Coronary artery (tissue), 2 donors: ENCODE data around the gene COG2.

ENCODE experiments used
- DNase-seq: peaks from one replicate; pipeline ENCODE4 v3.0.0-alpha.2; 2017; ENCODE audit warnings: low spot score
- H3K27ac ChIP-seq, 2 donors: fragments of 200-600 bp; sonication (generic); one replicate each; pipeline ENCODE4 v1.5.1; 2016 to 2019
- H3K4me3 ChIP-seq: fragments of 200-600 bp; sonication (generic); 2 replicates; pipeline ENCODE4 v1.5.1; 2016; ENCODE audit warnings: mild to moderate bottlenecking, moderate library complexity
- CTCF ChIP-seq: fragments of 200-600 bp; sonication (generic); IDR thresholded peaks from one replicate; pipeline ENCODE4 v1.5.1; 2019; ENCODE audit warnings: antibody characterized with exemption

Gene COG2

GRCh38 chr1:230642263-230642959, at the start of gene COG2:
Gene COG2, plus strand, starts transcription at chr1:230642481. Its CDS starts 126 bp downstream, at chr1:230642607.
- peak; percentile 94 for DNase-seq
- TF ChIP-seq CTCF = peak; percentile 99
- peak within 1 kb of the TSS; percentile 83 for H3K4me3 ChIP-seq
- H3K27ac ChIP-seq = peak within 1 kb of the TSS; percentile 25 to 87

- TF ChIP-seq CTCF = no peak
- H3K27ac ChIP-seq = no peak overlapping the region
- H3K4me3 ChIP-seq = no peak overlapping the region
- no peak for DNase-seq
Observed at GRCh38 chr1:230592848-230593414, 49.4 kb upstream of the COG2 start.

GRCh38 chr1:230594214-230594773, 48.0 kb upstream of the COG2 start:
- Histone ChIP-seq H3K4me3 (no peak overlapping the region), H3K27ac (no peak overlapping the region)
- no peak for TF ChIP-seq CTCF
- DNase-seq = no peak

GRCh38 chr1:230595181-230595580, 47.1 kb upstream of the COG2 start:
- no peak overlapping the region for H3K4me3 ChIP-seq
- no peak for TF ChIP-seq CTCF
- no peak overlapping the region for H3K27ac ChIP-seq
- no peak for DNase-seq

GRCh38 chr1:230596306-230596705, 46.0 kb upstream of the COG2 start:
- DNase-seq = no peak
- no peak for TF ChIP-seq CTCF
- H3K4me3 ChIP-seq = no peak overlapping the region
- no peak overlapping the region for H3K27ac ChIP-seq

GRCh38 chr1:230598745-230599144, 43.5 kb upstream of the COG2 start:
- H3K27ac ChIP-seq = no peak overlapping the region
- no peak overlapping the region for H3K4me3 ChIP-seq
- DNase-seq = no peak
- no peak for TF ChIP-seq CTCF
